ENCODE measurements around the gene ASB2. TPM values are rescaled to one million over a fixed set of nuclear protein-coding genes. Genes with fewer than 3 reads are reported as not detected.
A peak's percentile ranks its signal among the peaks of the same experiment; 100 is the strongest.

The ASB2 gene
- total RNA-seq, 1 experiment from 2014 or later, result not detected

DNA sequence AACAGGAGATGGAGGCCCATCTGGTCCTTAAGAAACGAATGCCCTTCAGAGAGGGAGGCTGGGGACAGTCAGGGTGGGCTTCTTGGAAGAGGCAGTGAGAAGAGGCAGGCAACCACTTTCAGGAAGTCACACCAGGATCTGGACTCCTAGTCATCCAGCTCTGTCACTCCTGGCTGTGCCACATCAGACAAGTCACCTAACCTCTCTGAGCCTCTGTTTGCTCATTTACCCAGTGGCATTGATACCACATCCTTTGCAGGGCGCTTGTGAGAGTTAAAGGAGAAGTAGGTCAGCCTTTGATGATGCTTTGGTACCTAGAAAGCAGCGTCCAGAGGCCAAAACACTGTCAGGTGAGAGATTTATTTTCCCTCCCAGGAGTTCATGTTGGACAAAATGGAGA, 31.9 kb upstream of the ASB2 start:
- H3K27ac ChIP-seq (ENCODE audit: low read depth, low read length, poor library complexity, severe bottlenecking), result no peak overlapping the region
- no peak overlapping the region for H3K4me3 ChIP-seq (ENCODE audit: low read depth, low read length, poor library complexity, severe bottlenecking)
- TF ChIP-seq, protein P1, sequence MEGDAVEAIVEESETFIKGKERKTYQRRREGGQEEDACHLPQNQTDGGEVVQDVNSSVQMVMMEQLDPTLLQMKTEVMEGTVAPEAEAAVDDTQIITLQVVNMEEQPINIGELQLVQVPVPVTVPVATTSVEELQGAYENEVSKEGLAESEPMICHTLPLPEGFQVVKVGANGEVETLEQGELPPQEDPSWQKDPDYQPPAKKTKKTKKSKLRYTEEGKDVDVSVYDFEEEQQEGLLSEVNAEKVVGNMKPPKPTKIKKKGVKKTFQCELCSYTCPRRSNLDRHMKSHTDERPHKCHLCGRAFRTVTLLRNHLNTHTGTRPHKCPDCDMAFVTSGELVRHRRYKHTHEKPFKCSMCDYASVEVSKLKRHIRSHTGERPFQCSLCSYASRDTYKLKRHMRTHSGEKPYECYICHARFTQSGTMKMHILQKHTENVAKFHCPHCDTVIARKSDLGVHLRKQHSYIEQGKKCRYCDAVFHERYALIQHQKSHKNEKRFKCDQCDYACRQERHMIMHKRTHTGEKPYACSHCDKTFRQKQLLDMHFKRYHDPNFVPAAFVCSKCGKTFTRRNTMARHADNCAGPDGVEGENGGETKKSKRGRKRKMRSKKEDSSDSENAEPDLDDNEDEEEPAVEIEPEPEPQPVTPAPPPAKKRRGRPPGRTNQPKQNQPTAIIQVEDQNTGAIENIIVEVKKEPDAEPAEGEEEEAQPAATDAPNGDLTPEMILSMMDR (conservative IDR thresholded peaks at IDR 0.05; ENCODE audit: low read depth, low read length), result no peak
- no peak for TF ChIP-seq EZH2 (IDR thresholded peaks at IDR 0.05; ENCODE audit: borderline replicate concordance, low read depth, low read length, poor library complexity, severe bottlenecking)
- intact Hi-C loops (cut with micrococcal nuclease; ENCODE audit: unreplicated experiment), result loop anchor here (10.0 kb wide), 1 partner anchor 353 kb away; no protein-coding TSS in a partner anchor
- no peaks in the 10 kb centered on the region for H3K36me3 ChIP-seq (ENCODE audit: insufficient read depth, low read length, poor library complexity, severe bottlenecking)
- ChIA-PET POLR2A (ENCODE audit: low non-redundant PET) (no interaction called here), CTCF (no interaction called here)
- DNase-seq (ENCODE audit: low spot score), result no peak
- no peaks in the 10 kb centered on the region for H3K4me1 ChIP-seq (ENCODE audit: insufficient read depth, low read length, poor library complexity, severe bottlenecking)
- H3K27me3 ChIP-seq (replicated peaks; ENCODE audit: insufficient read depth, low read depth, low read length, poor library complexity), result no peaks in the 10 kb centered on the region
- no peaks in the 10 kb centered on the region for H3K9me3 ChIP-seq (ENCODE audit: low read depth, low read length, poor library complexity, severe bottlenecking)
- no TSS peak for BruUV-seq (replicated peaks)

DNA sequence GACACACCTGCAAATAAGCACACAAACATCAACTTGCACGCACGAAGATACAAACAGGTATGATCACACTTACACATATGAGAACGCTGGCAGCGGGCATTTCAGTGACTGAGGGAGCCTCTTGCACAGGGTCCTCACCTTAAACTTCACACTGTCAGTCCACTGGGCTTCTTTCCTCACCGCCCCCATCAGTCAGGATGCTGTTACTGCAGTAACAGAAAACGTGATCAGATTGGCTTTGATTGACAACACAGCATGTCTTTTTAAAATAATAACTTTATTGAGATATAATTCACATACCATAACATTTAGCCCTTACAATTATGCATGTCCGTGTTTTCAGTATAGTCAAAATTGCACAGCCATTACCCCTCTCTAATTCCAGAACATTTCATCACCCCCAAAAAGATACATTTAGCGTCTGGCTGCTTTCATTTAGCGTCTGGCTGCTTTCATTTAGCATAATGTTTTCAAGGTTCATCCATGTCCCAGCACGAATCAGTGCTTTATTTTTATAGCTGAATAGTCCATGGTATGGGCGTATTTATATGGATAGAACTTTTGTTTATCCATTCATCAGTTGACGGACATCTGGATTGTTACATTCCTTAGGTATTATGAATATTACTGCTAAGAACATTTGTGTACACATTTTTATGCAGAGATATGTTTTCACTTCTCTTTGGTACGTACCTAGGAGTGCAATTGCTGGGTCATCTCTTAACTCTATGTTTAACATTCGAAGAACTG, 29.1 kb upstream of the ASB2 start:
- Histone ChIP-seq H3K27me3 (replicated peaks; ENCODE audit: insufficient read depth, low read depth, low read length, poor library complexity) (no peaks in the 10 kb centered on the region), H3K27ac (ENCODE audit: low read depth, low read length, poor library complexity, severe bottlenecking) (no peak overlapping the region), H3K36me3 (ENCODE audit: insufficient read depth, low read length, poor library complexity, severe bottlenecking) (no peaks in the 10 kb centered on the region), H3K4me1 (ENCODE audit: insufficient read depth, low read length, poor library complexity, severe bottlenecking) (peaks cover 4% of the 10 kb centered on the region), H3K4me3 (ENCODE audit: low read depth, low read length, poor library complexity, severe bottlenecking) (no peak overlapping the region), H3K9me3 (ENCODE audit: low read depth, low read length, poor library complexity, severe bottlenecking) (no peaks in the 10 kb centered on the region)
- DNase-seq (ENCODE audit: low spot score), result no peak
- intact Hi-C loops (cut with micrococcal nuclease; ENCODE audit: unreplicated experiment), result loop anchor here (2.0 to 10.0 kb wide), 2 partner anchors 65 to 351 kb away; no protein-coding TSS in a partner anchor
- no TSS peak for BruUV-seq (replicated peaks)
- ChIA-PET CTCF (no interaction called here), POLR2A (ENCODE audit: low non-redundant PET) (no interaction called here)
- TF ChIP-seq, protein P1 (conservative IDR thresholded peaks at IDR 0.05; ENCODE audit: low read depth, low read length), result peak; percentile 57
- no peak for TF ChIP-seq EZH2 (IDR thresholded peaks at IDR 0.05; ENCODE audit: borderline replicate concordance, low read depth, low read length, poor library complexity, severe bottlenecking)

- ChIA-PET CTCF (interaction anchor here (0.6 kb wide), 1 partner anchor 55 kb away, joined by 3 read pairs; no protein-coding TSS in a partner anchor), POLR2A (ENCODE audit: low non-redundant PET) (interaction anchor here (0.6 kb wide), 1 partner anchor 454 kb away, joined by 3 read pairs; no protein-coding TSS in a partner anchor)
- H3K4me3 ChIP-seq (ENCODE audit: low read depth, low read length, poor library complexity, severe bottlenecking), result no peak overlapping the region
- H3K36me3 ChIP-seq (ENCODE audit: insufficient read depth, low read length, poor library complexity, severe bottlenecking), result no peaks in the 10 kb centered on the region
- H3K27ac ChIP-seq (ENCODE audit: low read depth, low read length, poor library complexity, severe bottlenecking), result no peak overlapping the region
- TF ChIP-seq EZH2 (IDR thresholded peaks at IDR 0.05; ENCODE audit: borderline replicate concordance, low read depth, low read length, poor library complexity, severe bottlenecking), result no peak
- TF ChIP-seq, protein P1 (conservative IDR thresholded peaks at IDR 0.05; ENCODE audit: low read depth, low read length), result no peak
- peaks cover 4% of the 10 kb centered on the region for H3K4me1 ChIP-seq (ENCODE audit: insufficient read depth, low read length, poor library complexity, severe bottlenecking)
- H3K9me3 ChIP-seq (ENCODE audit: low read depth, low read length, poor library complexity, severe bottlenecking), result no peaks in the 10 kb centered on the region
- intact Hi-C loops (cut with micrococcal nuclease; ENCODE audit: unreplicated experiment), result loop anchor here (2.0 to 10.0 kb wide), 2 partner anchors 63 to 349 kb away; no protein-coding TSS in a partner anchor
- no TSS peak for BruUV-seq (replicated peaks)
- DNase-seq (ENCODE audit: low spot score), result no peak
- H3K27me3 ChIP-seq (replicated peaks; ENCODE audit: insufficient read depth, low read depth, low read length, poor library complexity), result no peaks in the 10 kb centered on the region
Measured at GRCh38 chr14:94004015-94004414, 27.6 kb upstream of the ASB2 start.

Data from A673 (cell line).